Mucosa of stomach (tissue), 1 donor: ENCODE results near the gene RNF167.
A peak's percentile ranks its signal among the peaks of the same experiment; 100 is the strongest.
"Not testable (repeated sequence)": the region's sequence is repeated elsewhere in the genome, so short reads cannot be mapped to it uniquely, and the experiment has no call there.

Source experiments
- H3K27me3 ChIP-seq: one replicate; pipeline ENCODE4 v1.7.0; 2013; ENCODE audit warnings: mild to moderate bottlenecking, low read length; ENCODE audit not compliant: control insufficient read depth, insufficient read depth
- H3K36me3 ChIP-seq: one replicate; pipeline ENCODE4 v1.7.0; 2013; ENCODE audit warnings: low read length; ENCODE audit not compliant: control insufficient read depth, insufficient read depth
- H3K4me1 ChIP-seq: one replicate; pipeline ENCODE4 v1.7.0; 2013; ENCODE audit warnings: mild to moderate bottlenecking, low read length; ENCODE audit not compliant: control insufficient read depth, insufficient read depth
- H3K4me3 ChIP-seq: one replicate; pipeline ENCODE4 v1.7.0; 2013; ENCODE audit warnings: low read length
- H3K9ac ChIP-seq: one replicate; pipeline ENCODE4 v1.7.0; 2013; ENCODE audit warnings: mild to moderate bottlenecking, low read length, moderate library complexity
- H3K9me3 ChIP-seq: one replicate; pipeline ENCODE4 v1.7.0; 2013; ENCODE audit warnings: mild to moderate bottlenecking, low read length, moderate library complexity; ENCODE audit not compliant: control insufficient read depth
- donor health status: Pancreatic carcinoma.

Gene RNF167

DNA sequence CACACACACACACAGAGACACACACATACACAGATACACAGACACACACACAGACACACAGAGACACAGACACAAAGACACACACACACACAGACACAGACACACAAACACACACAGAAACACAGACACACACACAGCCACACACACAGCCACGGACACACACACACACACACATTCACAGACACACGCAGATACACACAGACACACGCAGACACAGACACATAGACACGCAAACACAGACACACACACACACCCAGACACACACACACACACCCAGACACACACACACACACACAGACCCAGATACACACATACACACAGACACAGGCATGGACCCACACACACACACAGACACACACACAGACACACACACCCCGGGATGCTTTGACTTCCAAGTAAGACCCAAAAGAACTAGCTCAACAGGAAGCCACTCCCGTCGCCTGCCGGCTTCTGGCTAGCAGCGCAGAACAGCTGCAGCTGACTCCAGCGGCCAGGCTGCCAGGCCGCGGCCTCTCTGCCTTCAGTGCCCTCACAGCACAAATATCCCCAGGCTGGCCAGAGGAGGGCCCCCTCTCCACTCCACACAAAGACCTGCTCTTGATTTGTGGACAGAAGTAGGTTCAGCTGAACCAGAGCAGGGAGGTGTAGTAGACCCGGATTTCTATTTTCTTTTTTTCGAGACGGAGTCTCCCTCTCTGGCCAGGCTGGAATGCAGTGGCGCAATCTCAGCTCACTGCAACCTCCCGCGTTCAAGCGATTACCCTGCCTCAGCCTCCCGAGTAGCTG is 31.2 kb upstream of the RNF167 start:
- Histone ChIP-seq H3K4me3 (no peak overlapping the region), H3K4me1 (peaks cover 9% of the 10 kb centered on the region), H3K9ac (peak overlapping the region; percentile 13), H3K9me3 (no peaks in the 10 kb centered on the region), H3K36me3 (no peaks in the 10 kb centered on the region), H3K27me3 (no peaks in the 10 kb centered on the region)

DNA sequence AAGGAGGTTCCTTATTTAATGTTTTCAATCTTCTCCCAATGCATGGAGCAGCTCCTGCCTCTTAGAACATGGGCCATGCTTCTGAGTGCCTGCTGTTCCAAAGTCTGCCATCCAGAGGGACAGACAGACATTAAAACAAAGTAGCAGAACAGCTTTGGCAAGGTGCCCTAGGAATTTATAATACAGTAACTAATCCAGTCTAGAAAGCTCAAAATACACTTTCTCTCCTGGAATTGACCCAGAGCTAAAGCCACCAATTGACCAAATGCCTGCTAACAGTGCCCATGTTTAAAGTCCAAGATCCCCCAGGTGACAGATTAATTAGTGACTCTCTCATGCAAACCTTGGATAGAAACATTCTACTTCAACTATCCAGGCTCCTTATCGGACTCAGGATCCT is 26.1 kb upstream of the RNF167 start:
- Histone ChIP-seq H3K36me3 (no peaks in the 10 kb centered on the region), H3K27me3 (no peaks in the 10 kb centered on the region), H3K9me3 (no peaks in the 10 kb centered on the region), H3K9ac (no peak overlapping the region), H3K4me3 (no peak overlapping the region), H3K4me1 (peaks cover 9% of the 10 kb centered on the region)

DNA sequence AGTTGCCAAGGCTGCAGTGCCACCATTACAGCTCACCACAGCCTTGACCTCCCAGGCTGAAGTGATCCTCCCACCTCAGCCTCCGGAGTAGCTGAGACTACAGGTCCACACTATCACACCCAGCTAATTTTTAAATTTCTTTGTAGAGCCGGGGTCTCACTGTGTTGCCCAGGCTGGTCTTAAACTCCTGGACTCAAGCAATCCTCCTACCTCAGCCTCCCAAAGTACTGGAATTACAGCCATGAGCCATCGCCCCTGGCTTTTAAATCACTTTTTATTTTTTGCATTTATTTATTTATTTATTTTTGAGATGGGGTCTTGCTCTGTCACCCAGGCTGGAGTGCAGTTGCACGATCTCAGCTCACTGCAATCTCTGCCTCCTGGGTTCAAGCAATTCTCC is 25.5 kb upstream of the RNF167 start:
- H3K36me3 ChIP-seq, H3K4me1 ChIP-seq, H3K9me3 ChIP-seq, H3K9ac ChIP-seq, H3K4me3 ChIP-seq, H3K27me3 ChIP-seq: not testable (repeated sequence)

DNA sequence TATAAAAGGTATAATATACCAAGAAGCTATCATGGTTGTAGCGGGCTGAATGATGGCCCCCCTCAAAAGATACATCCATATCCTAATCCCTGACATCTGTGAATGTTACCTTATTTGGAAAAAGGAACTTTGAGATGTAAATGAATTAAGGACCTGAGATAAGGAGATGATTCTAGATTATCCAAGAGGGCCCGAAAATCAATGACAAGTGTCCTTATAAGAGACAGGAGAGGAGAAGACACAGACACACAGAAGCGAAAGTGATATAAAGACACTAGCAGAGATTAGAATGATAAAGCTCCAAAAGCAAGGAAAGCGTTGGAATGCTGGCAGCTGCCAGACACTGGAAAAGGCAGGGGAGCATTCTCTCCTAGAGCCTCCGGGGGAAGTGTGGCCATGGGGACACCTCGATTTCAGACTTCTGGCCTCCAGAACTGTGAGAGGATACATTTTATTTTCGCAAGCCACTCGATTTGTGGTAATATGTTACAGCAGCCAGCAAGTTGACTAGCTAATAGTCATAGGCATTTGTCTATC is 20.5 kb upstream of the RNF167 start:
- H3K4me3 ChIP-seq: no peak overlapping the region
- H3K36me3 ChIP-seq: no peaks in the 10 kb centered on the region
- H3K9ac ChIP-seq: no peak overlapping the region
- H3K4me1 ChIP-seq: no peaks in the 10 kb centered on the region
- H3K9me3 ChIP-seq: no peaks in the 10 kb centered on the region
- no peaks in the 10 kb centered on the region for H3K27me3 ChIP-seq

DNA sequence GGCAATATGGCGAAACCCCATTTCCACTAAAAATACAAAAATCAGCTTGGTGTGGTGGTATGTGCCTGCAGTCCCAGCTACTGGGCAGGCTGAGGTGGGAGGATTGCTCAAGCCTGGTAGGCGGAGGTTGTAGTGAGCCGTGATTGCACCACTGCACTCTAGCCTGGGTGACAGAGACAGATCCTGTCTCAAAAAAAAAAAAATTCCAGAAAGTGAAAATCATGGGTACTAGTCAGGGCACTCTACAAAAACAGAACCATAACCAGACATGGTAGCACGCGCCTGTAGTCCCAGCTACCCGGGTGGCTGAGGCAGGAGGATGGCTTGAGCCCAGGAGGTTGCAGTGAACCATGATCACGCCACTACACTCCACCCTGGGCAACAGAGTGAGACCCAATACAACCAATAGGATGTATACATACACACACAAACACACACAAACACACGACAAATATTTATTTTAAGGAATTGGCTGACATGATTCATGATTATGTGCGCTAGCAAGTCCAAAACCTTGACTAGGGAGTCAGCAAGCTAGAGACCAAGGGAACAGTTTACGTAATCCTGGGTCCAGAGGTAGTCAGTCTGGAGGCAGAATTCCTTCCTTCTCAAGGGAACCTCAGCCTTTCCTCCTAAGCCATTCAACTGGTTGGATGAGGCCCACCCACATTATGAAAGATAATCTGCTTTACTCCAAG is 19.6 kb upstream of the RNF167 start:
- H3K9me3 ChIP-seq: no peaks in the 10 kb centered on the region
- H3K27me3 ChIP-seq: no peaks in the 10 kb centered on the region
- no peaks in the 10 kb centered on the region for H3K4me1 ChIP-seq
- no peak overlapping the region for H3K4me3 ChIP-seq
- H3K9ac ChIP-seq: no peak overlapping the region
- H3K36me3 ChIP-seq: no peaks in the 10 kb centered on the region

DNA sequence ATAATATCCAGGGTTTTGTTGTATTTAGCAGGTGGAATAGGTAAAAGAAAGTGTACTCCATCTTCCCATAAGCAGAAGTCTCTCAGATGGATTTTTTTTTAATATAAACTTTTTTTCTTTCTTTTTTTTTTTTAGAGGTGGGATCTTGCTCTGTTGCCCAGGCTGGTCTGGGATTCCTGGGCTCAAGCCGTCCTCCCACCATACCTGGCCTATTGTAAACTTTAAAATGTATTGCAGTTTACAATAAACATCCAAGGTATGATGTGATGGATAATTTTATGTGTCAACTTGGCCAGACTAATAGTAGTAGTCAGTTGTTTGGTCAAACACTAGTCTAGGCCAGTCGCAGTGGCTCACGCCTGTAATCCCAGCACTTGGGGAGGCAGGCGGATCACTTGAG is 18.7 kb upstream of the RNF167 start:
- Histone ChIP-seq H3K4me1 (no peaks in the 10 kb centered on the region), H3K9ac (no peak overlapping the region), H3K36me3 (no peaks in the 10 kb centered on the region), H3K9me3 (no peaks in the 10 kb centered on the region), H3K27me3 (no peaks in the 10 kb centered on the region), H3K4me3 (no peak overlapping the region)

DNA sequence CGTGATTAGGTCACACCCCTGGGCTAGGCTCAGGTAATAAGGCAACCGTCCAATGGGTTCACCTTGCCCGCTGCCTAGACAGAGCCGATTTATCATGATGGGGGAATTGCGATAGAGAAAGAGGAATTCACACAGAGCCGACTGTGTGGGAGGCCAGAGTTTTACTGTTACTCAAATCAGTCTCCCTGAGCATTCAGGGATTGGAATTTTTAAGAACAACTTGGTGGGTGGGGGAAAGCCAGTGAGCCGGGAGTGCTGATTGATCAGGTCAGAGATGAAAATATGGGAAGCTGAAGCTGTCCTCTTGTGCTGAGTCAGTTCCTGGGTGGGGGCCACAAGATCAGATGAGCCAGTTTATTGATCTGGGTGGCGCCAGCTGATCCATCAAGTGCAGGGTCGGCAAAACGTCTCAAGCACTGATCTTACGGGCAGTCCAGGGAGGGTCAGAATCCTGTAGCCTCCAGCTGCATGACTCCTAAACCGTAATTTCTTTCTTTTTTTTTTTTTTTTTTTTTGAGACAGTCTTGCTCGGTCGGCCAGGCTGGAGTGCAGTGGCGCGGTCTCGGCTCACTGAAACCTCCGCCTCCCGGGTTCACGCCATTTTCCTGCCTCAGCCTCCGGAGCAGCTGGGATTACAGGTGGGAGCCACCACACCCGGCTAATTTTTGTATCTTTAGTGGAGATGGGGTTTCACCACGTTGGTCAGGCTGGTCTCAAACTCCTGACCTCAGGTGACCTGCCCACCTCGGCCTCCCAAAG is 13.3 kb upstream of the RNF167 start:
- not testable (repeated sequence) for H3K4me3 ChIP-seq, H3K27me3 ChIP-seq, H3K4me1 ChIP-seq, H3K36me3 ChIP-seq, H3K9me3 ChIP-seq, H3K9ac ChIP-seq

DNA sequence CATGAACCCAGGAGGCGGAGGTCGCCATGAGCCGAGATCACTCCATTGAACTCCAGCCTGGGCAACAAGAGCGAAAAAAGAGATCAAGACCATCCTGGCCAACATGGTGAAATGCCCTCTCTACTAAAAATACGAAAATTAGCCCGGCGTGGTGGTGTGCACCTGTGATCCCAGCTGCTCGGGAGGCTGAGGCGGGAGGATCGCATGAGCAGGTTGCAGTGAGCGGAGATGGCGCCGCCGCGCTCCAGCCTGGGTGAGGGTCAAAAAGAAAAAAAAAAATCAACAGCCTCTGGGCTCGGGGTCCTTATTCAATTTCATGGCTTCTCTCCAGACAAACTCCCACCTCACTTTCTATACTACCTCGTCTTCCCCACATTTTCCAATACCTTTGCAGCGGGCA is 11.2 kb upstream of the RNF167 start:
- no peak overlapping the region for H3K9ac ChIP-seq
- no peaks in the 10 kb centered on the region for H3K9me3 ChIP-seq
- H3K4me3 ChIP-seq: no peak overlapping the region
- H3K36me3 ChIP-seq: no peaks in the 10 kb centered on the region
- H3K4me1 ChIP-seq: peaks cover under 1% of the 10 kb centered on the region
- no peaks in the 10 kb centered on the region for H3K27me3 ChIP-seq

DNA sequence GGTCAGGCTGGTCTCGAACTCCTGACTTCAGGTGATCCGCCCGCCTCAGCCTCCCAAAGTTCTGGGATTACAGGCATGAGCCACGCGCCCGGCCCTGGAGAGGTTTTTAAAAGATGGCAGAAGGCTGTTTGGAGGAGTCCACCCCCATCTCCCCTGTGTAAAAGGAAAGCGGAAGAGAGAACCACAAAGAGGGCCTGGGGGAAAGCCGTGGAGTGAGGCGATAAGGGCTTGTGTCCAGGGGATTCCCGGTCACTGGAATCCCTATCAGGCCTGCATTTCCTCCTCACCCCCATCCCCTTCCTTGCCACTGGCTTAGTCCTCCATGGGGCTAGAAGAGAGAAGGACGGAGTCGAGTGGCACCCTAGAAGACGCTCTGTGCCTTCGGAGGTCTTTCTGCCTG is 8.1 kb upstream of the RNF167 start, which contains the start of gene GP1BA:
Gene GP1BA (plus strand): TSS at position 315 of the 400 bp plus-strand sequence. CDS start 328 bp downstream, outside the sequence.
- no peaks in the 10 kb centered on the region for H3K27me3 ChIP-seq
- no peak within 1 kb of the TSS for H3K9ac ChIP-seq
- no peaks in the 10 kb centered on the region for H3K9me3 ChIP-seq
- no peak within 1 kb of the TSS for H3K4me3 ChIP-seq
- no peaks in the 10 kb centered on the region for H3K36me3 ChIP-seq
- peaks cover 6% of the 10 kb centered on the region for H3K4me1 ChIP-seq

DNA sequence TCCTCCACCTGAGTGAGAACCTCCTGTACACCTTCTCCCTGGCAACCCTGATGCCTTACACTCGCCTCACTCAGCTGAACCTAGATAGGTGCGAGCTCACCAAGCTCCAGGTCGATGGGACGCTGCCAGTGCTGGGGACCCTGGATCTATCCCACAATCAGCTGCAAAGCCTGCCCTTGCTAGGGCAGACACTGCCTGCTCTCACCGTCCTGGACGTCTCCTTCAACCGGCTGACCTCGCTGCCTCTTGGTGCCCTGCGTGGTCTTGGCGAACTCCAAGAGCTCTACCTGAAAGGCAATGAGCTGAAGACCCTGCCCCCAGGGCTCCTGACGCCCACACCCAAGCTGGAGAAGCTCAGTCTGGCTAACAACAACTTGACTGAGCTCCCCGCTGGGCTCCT is 7.3 kb upstream of the RNF167 start:
- Histone ChIP-seq H3K4me3 (no peak overlapping the region), H3K36me3 (peaks cover 5% of the 10 kb centered on the region), H3K9ac (no peak overlapping the region), H3K4me1 (peaks cover 6% of the 10 kb centered on the region), H3K9me3 (no peaks in the 10 kb centered on the region), H3K27me3 (no peaks in the 10 kb centered on the region)

DNA sequence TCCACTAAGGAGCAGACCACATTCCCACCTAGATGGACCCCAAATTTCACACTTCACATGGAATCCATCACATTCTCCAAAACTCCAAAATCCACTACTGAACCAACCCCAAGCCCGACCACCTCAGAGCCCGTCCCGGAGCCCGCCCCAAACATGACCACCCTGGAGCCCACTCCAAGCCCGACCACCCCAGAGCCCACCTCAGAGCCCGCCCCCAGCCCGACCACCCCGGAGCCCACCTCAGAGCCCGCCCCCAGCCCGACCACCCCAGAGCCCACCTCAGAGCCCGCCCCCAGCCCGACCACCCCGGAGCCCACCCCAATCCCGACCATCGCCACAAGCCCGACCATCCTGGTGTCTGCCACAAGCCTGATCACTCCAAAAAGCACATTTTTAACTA is 6.4 kb upstream of the RNF167 start:
- Histone ChIP-seq H3K27me3 (no peaks in the 10 kb centered on the region), H3K9ac (peak overlapping the region; percentile 45), H3K9me3 (no peaks in the 10 kb centered on the region), H3K4me3 (no peak overlapping the region), H3K36me3 (peaks cover 5% of the 10 kb centered on the region), H3K4me1 (peaks cover 13% of the 10 kb centered on the region)
